Measurements from ENCODE around the gene ZBTB7B. TPM values are rescaled to one million over a fixed set of nuclear protein-coding genes. Genes with fewer than 3 reads are reported as not detected.

ZBTB7B gene
- total RNA-seq, 1 donor from 2014 or later: 80.4 TPM

DNA sequence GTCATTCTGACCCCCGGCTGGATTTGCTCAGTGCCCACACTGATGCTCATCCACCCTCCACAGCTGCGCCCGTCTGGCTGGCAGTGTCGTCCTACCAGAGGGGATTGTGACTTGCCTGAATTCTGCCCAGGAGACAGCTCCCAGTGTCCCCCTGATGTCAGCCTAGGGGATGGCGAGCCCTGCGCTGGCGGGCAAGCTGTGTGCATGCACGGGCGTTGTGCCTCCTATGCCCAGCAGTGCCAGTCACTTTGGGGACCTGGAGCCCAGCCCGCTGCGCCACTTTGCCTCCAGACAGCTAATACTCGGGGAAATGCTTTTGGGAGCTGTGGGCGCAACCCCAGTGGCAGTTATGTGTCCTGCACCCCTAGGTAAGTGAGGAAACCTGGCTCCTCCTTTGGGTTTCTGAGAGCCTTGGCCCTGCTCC lies 55.2 kb downstream of the ZBTB7B start:
- Histone ChIP-seq H3K4me3 (no peak overlapping the region), H3K36me3 (peaks cover 66% of the 10 kb centered on the region), H3K9me3 (no peaks in the 10 kb centered on the region), H3K27ac (no peak overlapping the region), H3K4me1 (peaks cover 25% of the 10 kb centered on the region), H3K27me3 (no peaks in the 10 kb centered on the region)
- TF ChIP-seq, protein P1, sequence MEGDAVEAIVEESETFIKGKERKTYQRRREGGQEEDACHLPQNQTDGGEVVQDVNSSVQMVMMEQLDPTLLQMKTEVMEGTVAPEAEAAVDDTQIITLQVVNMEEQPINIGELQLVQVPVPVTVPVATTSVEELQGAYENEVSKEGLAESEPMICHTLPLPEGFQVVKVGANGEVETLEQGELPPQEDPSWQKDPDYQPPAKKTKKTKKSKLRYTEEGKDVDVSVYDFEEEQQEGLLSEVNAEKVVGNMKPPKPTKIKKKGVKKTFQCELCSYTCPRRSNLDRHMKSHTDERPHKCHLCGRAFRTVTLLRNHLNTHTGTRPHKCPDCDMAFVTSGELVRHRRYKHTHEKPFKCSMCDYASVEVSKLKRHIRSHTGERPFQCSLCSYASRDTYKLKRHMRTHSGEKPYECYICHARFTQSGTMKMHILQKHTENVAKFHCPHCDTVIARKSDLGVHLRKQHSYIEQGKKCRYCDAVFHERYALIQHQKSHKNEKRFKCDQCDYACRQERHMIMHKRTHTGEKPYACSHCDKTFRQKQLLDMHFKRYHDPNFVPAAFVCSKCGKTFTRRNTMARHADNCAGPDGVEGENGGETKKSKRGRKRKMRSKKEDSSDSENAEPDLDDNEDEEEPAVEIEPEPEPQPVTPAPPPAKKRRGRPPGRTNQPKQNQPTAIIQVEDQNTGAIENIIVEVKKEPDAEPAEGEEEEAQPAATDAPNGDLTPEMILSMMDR (IDR thresholded peaks at IDR 0.05): no peak
- intact Hi-C loops (cut with DNase I): no loop called here
- DNase-seq (no peak), ATAC-seq (no peak)

DNA sequence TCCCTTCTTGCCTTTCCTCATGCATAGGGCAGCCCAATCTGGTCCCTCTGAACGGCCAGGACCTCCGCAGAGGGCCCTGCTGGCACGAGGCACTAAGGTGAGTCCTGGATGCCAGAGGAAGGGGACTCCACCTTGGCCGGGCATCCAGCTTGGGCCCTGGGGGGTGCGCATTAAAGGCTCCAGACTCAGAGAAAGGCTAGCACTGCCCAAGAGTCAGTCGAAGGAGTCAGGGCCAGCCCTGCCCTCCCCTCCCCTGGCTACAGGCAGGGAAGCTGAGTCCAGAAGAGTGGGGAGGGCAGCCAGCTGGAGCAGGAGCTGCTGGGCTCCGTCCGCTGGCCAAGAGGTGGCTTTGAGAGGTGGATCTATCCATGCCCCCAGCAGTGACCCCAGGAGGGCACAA lies 58.1 kb downstream of the ZBTB7B start:
- H3K4me1 ChIP-seq: peaks cover 23% of the 10 kb centered on the region
- H3K4me3 ChIP-seq: no peak overlapping the region
- peaks cover 50% of the 10 kb centered on the region for H3K36me3 ChIP-seq
- intact Hi-C loops (cut with DNase I): no loop called here
- TF ChIP-seq, protein P1 (IDR thresholded peaks at IDR 0.05): no peak
- H3K9me3 ChIP-seq: no peaks in the 10 kb centered on the region
- DNase-seq: no peak
- ATAC-seq: no peak
- no peak overlapping the region for H3K27ac ChIP-seq
- H3K27me3 ChIP-seq: no peaks in the 10 kb centered on the region

DNA sequence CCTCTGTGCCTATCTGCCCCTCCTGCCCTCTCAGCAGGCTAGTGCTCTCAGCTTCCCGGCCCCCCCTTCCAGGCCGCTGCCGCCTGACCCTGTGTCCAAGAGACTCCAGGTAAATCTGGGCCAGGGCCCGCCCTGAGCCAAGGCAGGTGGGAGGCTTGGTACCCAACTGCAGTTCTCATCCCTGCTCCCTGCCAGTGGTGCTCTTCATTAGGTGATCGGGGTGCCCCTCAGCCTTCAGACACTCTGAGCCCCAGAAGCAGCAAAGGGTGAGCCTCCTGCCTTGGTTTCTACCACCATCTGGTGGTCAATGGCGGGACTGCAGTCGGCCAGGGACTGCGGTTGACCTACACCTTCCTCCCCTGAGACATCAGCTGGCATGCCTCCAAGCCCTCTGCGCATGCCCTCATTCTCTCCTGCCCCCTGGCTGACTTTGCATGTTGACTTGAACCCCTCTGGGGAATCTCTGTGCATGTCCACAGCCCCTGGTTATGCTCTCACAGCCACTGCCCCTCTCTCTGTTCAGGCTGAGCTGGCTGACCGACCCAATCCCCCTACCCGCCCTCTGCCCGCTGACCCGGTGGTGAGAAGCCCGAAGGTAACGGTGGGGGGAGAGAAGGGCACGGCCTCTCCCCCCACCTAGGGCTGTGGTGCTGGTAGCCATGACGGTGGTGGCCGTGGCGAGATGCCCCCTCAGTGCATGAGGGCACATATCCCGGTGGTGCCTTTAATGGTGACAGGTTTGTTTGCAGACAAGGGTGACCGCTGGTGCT lies 59.0 kb downstream of the ZBTB7B start:
- intact Hi-C loops (cut with DNase I): no loop called here

DNA sequence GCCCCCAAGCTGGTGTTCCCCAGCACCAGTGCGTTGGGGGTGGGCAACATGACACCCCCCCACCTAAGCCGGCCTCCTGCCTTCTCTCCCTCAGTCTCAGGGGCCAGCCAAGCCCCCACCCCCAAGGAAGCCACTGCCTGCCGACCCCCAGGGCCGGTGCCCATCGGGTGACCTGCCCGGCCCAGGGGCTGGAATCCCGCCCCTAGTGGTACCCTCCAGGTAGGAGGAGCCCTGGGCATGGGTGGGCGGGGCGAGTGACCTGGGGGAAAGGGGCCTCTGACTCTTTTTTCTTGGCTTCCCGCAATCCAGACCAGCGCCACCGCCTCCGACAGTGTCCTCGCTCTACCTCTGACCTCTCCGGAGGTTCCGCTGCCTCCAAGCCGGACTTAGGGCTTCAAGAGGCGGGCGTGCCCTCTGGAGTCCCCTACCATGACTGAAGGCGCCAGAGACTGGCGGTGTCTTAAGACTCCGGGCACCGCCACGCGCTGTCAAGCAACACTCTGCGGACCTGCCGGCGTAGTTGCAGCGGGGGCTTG lies 59.6 kb downstream of the ZBTB7B start:
- Histone ChIP-seq H3K4me3 (no peak overlapping the region), H3K27me3 (no peaks in the 10 kb centered on the region), H3K27ac (no peak overlapping the region), H3K36me3 (peaks cover 36% of the 10 kb centered on the region), H3K4me1 (peaks cover 23% of the 10 kb centered on the region), H3K9me3 (no peaks in the 10 kb centered on the region)
- DNase-seq (no peak), ATAC-seq (no peak)
- TF ChIP-seq, protein P1 (IDR thresholded peaks at IDR 0.05): no peak
- intact Hi-C loops (cut with DNase I): no loop called here

More for the DNA sequence above, 59.0 kb downstream of the ZBTB7B start:
- peaks cover 23% of the 10 kb centered on the region for H3K4me1 ChIP-seq
- DNase-seq: peak; percentile 92
- TF ChIP-seq, protein P1 (IDR thresholded peaks at IDR 0.05): peak; percentile 99
- H3K27me3 ChIP-seq: no peaks in the 10 kb centered on the region
- H3K9me3 ChIP-seq: no peaks in the 10 kb centered on the region
- H3K36me3 ChIP-seq: peaks cover 42% of the 10 kb centered on the region
- H3K27ac ChIP-seq: no peak overlapping the region
- ATAC-seq: peak; percentile 75
- H3K4me3 ChIP-seq: no peak overlapping the region

DNA sequence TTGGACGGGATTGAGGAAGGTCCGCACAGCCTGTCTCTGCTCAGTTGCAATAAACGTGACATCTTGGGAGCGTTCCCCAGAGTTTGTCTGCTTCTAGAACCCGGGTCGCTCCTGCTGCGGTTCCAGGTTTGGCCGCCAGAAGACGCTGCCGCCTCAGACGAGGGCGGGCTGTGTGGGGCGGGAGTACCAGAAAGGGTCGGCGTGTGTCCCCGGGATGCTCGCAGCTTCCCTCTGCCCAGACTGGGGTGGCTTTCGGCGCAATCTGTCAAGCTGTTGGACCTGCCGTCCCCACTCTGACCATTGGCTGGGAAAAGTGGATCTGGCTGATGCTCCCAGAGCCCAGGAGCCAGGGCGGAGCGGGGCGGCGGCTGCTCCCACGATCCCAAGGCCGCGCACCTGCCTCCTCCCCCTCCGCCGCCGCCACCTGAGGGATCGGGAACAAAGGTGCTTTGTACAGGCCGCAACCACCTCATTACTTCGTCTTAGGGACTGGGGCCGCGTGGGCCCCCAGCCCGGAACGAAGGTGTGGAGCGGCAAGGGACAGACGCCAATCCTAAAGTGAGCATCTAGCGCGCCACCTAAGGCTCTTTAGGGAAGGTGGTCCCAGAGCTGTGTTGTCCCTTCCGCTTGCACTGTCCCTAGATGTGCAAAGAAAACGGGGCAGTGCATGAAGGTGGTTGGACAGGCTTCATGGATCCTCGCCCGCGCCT lies 60.3 kb downstream of the ZBTB7B start:
- intact Hi-C loops (cut with DNase I): no loop called here
- Histone ChIP-seq H3K4me1 (peaks cover 23% of the 10 kb centered on the region), H3K4me3 (peak overlapping the region; percentile 92), H3K27me3 (no peaks in the 10 kb centered on the region), H3K9me3 (no peaks in the 10 kb centered on the region), H3K36me3 (peaks cover 30% of the 10 kb centered on the region), H3K27ac (no peak overlapping the region)
- ATAC-seq: peak; percentile 52
- TF ChIP-seq, protein P1 (IDR thresholded peaks at IDR 0.05): peak; percentile 66
- DNase-seq: peak; percentile 83
